H1 (cell line): ENCODE results near the gene ASS1. TPM values are rescaled to one million over a fixed set of nuclear protein-coding genes. Genes with fewer than 3 reads are reported as not detected.

ENCODE experiments used
- CTCF ChIA-PET: fragments of 300-600 bp; sonication (Branson Sonifier 250); formaldehyde crosslinking; loops from one replicate; lab custom pipeline; 2021; ENCODE audit not compliant: partially characterized antibody; lab: Charles Lee
- POLR2A ChIA-PET: fragments of 300-600 bp; sonication (Branson Sonifier 250); formaldehyde crosslinking; loops from one replicate; lab custom pipeline; 2021; ENCODE audit warnings: inconsistent platforms; ENCODE audit not compliant: partially characterized antibody; lab: Charles Lee
- DNase-seq, 2 experiments: peaks; one replicate each; pipeline versions ENCODE4 v3.0.0 to v3.0.0-alpha.2; 2010 to 2022; ENCODE audit warnings: low spot score in 2 of 2, low read depth in 1 of 2, mixed read lengths in 1 of 2
- FAIRE-seq: peaks from 2 replicates; lab custom pipeline; 2011; peaks lifted over from hg19 to GRCh38; lab: Jason Lieb, UNC
- H2AFZ ChIP-seq: 2 replicates; pipeline ENCODE4 v1.8.1; 2012; ENCODE audit warnings: low read length, inconsistent platforms
- H2AK5ac ChIP-seq: 2 replicates; pipeline ENCODE4 v1.6.1; 2013; ENCODE audit warnings: low read depth, low read length
- H2BK120ac ChIP-seq: replicated peaks from 2 replicates; pipeline ENCODE3; 2013; ENCODE audit warnings: low read depth, low read length, inconsistent platforms
- H2BK12ac ChIP-seq: 2 replicates; pipeline ENCODE4 v1.6.1; 2013; ENCODE audit warnings: low read depth, low read length
- H2BK15ac ChIP-seq: 2 replicates; pipeline ENCODE4 v1.6.1; 2013; ENCODE audit warnings: low read length
- H2BK20ac ChIP-seq: 2 replicates; pipeline ENCODE4 v1.6.1; 2013; ENCODE audit warnings: low read length
- H2BK5ac ChIP-seq: 2 replicates; pipeline ENCODE4 v1.6.1; 2013; ENCODE audit warnings: low read depth, low read length
- H3K14ac ChIP-seq: 2 replicates; pipeline ENCODE4 v1.6.1; 2013; ENCODE audit warnings: inconsistent platforms; ENCODE audit not compliant: insufficient read length
- H3K18ac ChIP-seq: 2 replicates; pipeline ENCODE4 v1.6.1; 2013; ENCODE audit warnings: low read length; ENCODE audit errors: extremely low read depth
- H3K23ac ChIP-seq: 2 replicates; pipeline ENCODE4 v1.6.1; 2013; ENCODE audit warnings: inconsistent platforms; ENCODE audit not compliant: insufficient read length
- H3K23me2 ChIP-seq: 2 replicates; pipeline ENCODE4 v1.6.1; 2013; ENCODE audit warnings: low read depth, low read length
- H3K27ac ChIP-seq: 2 replicates; pipeline ENCODE4 v1.6.1; 2011; ENCODE audit warnings: low read depth, low read length, inconsistent platforms
- H3K27me3 ChIP-seq, 4 experiments: replicated peaks in 1 of 4; 1 replicate in 1 of 4; 2 replicates in 3 of 4; pipeline versions ENCODE4 v1.6.1 to v1.8.1; 2011 to 2013; ENCODE audit warnings: low read length in 3 of 4, mild to moderate bottlenecking in 3 of 4, inconsistent platforms in 2 of 4, mixed read lengths in 2 of 4, moderate library complexity in 1 of 4; ENCODE audit not compliant: control insufficient read depth in 3 of 4, insufficient read depth in 3 of 4; ENCODE audit errors: extremely low read depth in 1 of 4
- H3K36me3 ChIP-seq, 4 experiments: 2 replicates each; pipeline versions ENCODE4 v1.6.1 to v1.8.1; 2011 to 2013; ENCODE audit warnings: mild to moderate bottlenecking in 4 of 4, low read length in 3 of 4, moderate library complexity in 2 of 4, control low read depth in 1 of 4, inconsistent platforms in 1 of 4; ENCODE audit not compliant: insufficient read depth in 4 of 4, control insufficient read depth in 2 of 4
- H3K4ac ChIP-seq: replicated peaks from 2 replicates; pipeline ENCODE3; 2013; ENCODE audit warnings: low read length, low read depth, mixed read lengths, inconsistent platforms; ENCODE audit not compliant: insufficient read length
- H3K4me1 ChIP-seq, 4 experiments: replicated peaks in 1 of 4; 1 replicate in 1 of 4; 2 replicates in 3 of 4; pipeline versions ENCODE4 v1.6.1 to v1.8.1; 2011 to 2013; ENCODE audit warnings: low read length in 3 of 4, inconsistent platforms in 2 of 4, mixed read lengths in 1 of 4; ENCODE audit not compliant: insufficient read depth in 4 of 4, control insufficient read depth in 3 of 4
- H3K4me2 ChIP-seq, 2 experiments: 2 replicates each; pipeline versions ENCODE4 v1.6.1 to v1.8.1; 2011 to 2013; ENCODE audit warnings: low read depth in 2 of 2, low read length in 2 of 2, control low read depth in 1 of 2, inconsistent platforms in 1 of 2, mild to moderate bottlenecking in 1 of 2; ENCODE audit not compliant: insufficient read depth in 1 of 2
- H3K4me3 ChIP-seq, 4 experiments: fragments of 200-600, 300-600 bp in 1 of 4; sonication (generic), shearing (Covaris generic), sonication (Bioruptor Twin) in 1 of 4; 2 replicates each; pipeline versions ENCODE4 v1.5.1 to v1.8.1; 2011 to 2016; ENCODE audit warnings: low read length in 4 of 4, low read depth in 3 of 4, control low read depth in 2 of 4, inconsistent platforms in 2 of 4, mild to moderate bottlenecking in 2 of 4, mixed read lengths in 1 of 4, moderate library complexity in 1 of 4; ENCODE audit not compliant: insufficient read depth in 2 of 4; ENCODE audit errors: extremely low read depth in 1 of 4
- H3K56ac ChIP-seq: replicated peaks from 2 replicates; pipeline ENCODE3; 2013; ENCODE audit warnings: low read depth, mild to moderate bottlenecking, mixed read lengths, low read length, inconsistent platforms; ENCODE audit not compliant: insufficient read length
- H3K79me1 ChIP-seq: 2 replicates; pipeline ENCODE4 v1.6.1; 2013; ENCODE audit warnings: low read depth, low read length, control low read depth
- H3K79me2 ChIP-seq, 2 experiments: 2 replicates each; pipeline versions ENCODE4 v1.6.1 to v1.8.1; 2012 to 2013; ENCODE audit warnings: low read length in 2 of 2, mild to moderate bottlenecking in 2 of 2, inconsistent platforms in 1 of 2; ENCODE audit not compliant: insufficient read depth in 2 of 2, control insufficient read depth in 1 of 2
- H3K9ac ChIP-seq, 4 experiments: replicated peaks in 1 of 4; 1 replicate in 1 of 4; 2 replicates in 3 of 4; pipeline versions ENCODE4 v1.6.1 to v1.8.1; 2011 to 2013; ENCODE audit warnings: low read depth in 3 of 4, low read length in 3 of 4, control low read depth in 2 of 4, mild to moderate bottlenecking in 2 of 4, moderate library complexity in 2 of 4, inconsistent platforms in 1 of 4; ENCODE audit errors: extremely low read depth in 1 of 4
- H3K9me3 ChIP-seq, 2 experiments: 2 replicates each; pipeline versions ENCODE4 v1.6.1 to v1.8.1; 2012 to 2013; ENCODE audit warnings: mild to moderate bottlenecking in 2 of 2, moderate library complexity in 2 of 2, control low read depth in 1 of 2, inconsistent platforms in 1 of 2, low read depth in 1 of 2, low read length in 1 of 2, mixed read lengths in 1 of 2; ENCODE audit not compliant: insufficient read depth in 2 of 2
- H4K20me1 ChIP-seq, 2 experiments: replicated peaks in 1 of 2; 2 replicates each; pipeline versions ENCODE3 to v1.8.1; 2011 to 2013; ENCODE audit warnings: inconsistent platforms in 2 of 2, low read length in 2 of 2, mild to moderate bottlenecking in 1 of 2; ENCODE audit not compliant: insufficient read depth in 2 of 2, control insufficient read depth in 1 of 2
- H4K5ac ChIP-seq: 2 replicates; pipeline ENCODE4 v1.6.1; 2013; ENCODE audit warnings: low read length, low read depth, mixed read lengths, inconsistent platforms; ENCODE audit not compliant: insufficient read length
- H4K8ac ChIP-seq: 2 replicates; pipeline ENCODE4 v1.8.0; 2013; ENCODE audit warnings: mild to moderate bottlenecking, moderate library complexity, low read length, inconsistent platforms; ENCODE audit not compliant: insufficient read depth; ENCODE audit errors: extremely low read depth
- H4K91ac ChIP-seq: replicated peaks from 2 replicates; pipeline ENCODE3; 2013; ENCODE audit warnings: low read length, mixed read lengths, inconsistent platforms; ENCODE audit not compliant: insufficient read length
- EGR1 ChIP-seq: IDR thresholded peaks from 2 replicates; pipeline ENCODE4 v1.6.1; 2011; ENCODE audit warnings: low read depth, low read length, borderline replicate concordance
- JUND ChIP-seq: IDR thresholded peaks from 2 replicates; pipeline ENCODE4 v1.6.1; 2011; ENCODE audit warnings: mild to moderate bottlenecking, improper control_type of control experiment, low read length
- SIN3A ChIP-seq, 2 experiments: IDR thresholded peaks in 1 of 2; conservative IDR thresholded peaks in 1 of 2; 2 replicates each; pipeline ENCODE4 v1.6.1; 2011 to 2012; ENCODE audit warnings: low read length in 2 of 2, improper control_type of control experiment in 1 of 2, low read depth in 1 of 2, mild to moderate bottlenecking in 1 of 2
- SIRT6 ChIP-seq: IDR thresholded peaks from one replicate; pipeline ENCODE4 v1.7.1; 2012; ENCODE audit warnings: low read length, inconsistent platforms
- SP2 ChIP-seq: IDR thresholded peaks from 2 replicates; pipeline ENCODE4 v1.6.1; 2012; ENCODE audit warnings: mild to moderate bottlenecking, low read length, inconsistent platforms
- SRF ChIP-seq: IDR thresholded peaks from 2 replicates; pipeline ENCODE4 v1.6.1; 2011; ENCODE audit warnings: mild to moderate bottlenecking, low read depth, low read length, moderate library complexity
- WGBS, 2 experiments: shearing (Covaris generic) in 1 of 2; methylation state at CpG; one replicate each; pipeline versions ENCODE4 v1.1.6 to v1.1.7; 2013 to 2015; ENCODE audit warnings: low lambda C conversion rate in 2 of 2, mixed read lengths in 2 of 2, inconsistent platforms in 1 of 2, low coverage in 1 of 2, missing lambda C conversion rate in 1 of 2; ENCODE audit not compliant: insufficient replicate concordance in 2 of 2, insufficient coverage in 1 of 2, insufficient read length in 1 of 2; ENCODE audit errors: extremely low coverage in 1 of 2, missing lambda C conversion rate in 1 of 2; 5-methylcytosine and 5-hydroxymethylcytosine counted together
- polyA plus RNA-seq, 7 experiments: library from polyadenylated mRNA; depleted of rRNA in 3 of 7; stranded (reverse) in 5 of 7; unstranded in 2 of 7; fragments of >200 nt in 5 of 7; fragments of 200-250 nt in 2 of 7; gene quantifications; 1 replicate in 5 of 7; 2 replicates in 1 of 7; 4 replicates in 1 of 7; pipeline versions ENCODE4 v1.2.1 to v1.2.3, GENCODE V29; 2011 to 2013; ENCODE audit warnings: missing spikeins in 2 of 7, mixed read lengths in 2 of 7
- total RNA-seq: library from RNA; stranded (reverse); fragmentation: NEBNext Ultra II Directional; extraction: Animal tissue kit (Norgen Biotek cat#: 25700); gene quantifications from 2 replicates; pipeline ENCODE4 v1.2.1, GENCODE V29; 2021

The ASS1 gene
- total and polyA plus RNA-seq, 2 of the 8 experiments (the other 6 are each of a cell fraction or from before 2014, with no cell fraction given), result 108 to 296 TPM

DNA sequence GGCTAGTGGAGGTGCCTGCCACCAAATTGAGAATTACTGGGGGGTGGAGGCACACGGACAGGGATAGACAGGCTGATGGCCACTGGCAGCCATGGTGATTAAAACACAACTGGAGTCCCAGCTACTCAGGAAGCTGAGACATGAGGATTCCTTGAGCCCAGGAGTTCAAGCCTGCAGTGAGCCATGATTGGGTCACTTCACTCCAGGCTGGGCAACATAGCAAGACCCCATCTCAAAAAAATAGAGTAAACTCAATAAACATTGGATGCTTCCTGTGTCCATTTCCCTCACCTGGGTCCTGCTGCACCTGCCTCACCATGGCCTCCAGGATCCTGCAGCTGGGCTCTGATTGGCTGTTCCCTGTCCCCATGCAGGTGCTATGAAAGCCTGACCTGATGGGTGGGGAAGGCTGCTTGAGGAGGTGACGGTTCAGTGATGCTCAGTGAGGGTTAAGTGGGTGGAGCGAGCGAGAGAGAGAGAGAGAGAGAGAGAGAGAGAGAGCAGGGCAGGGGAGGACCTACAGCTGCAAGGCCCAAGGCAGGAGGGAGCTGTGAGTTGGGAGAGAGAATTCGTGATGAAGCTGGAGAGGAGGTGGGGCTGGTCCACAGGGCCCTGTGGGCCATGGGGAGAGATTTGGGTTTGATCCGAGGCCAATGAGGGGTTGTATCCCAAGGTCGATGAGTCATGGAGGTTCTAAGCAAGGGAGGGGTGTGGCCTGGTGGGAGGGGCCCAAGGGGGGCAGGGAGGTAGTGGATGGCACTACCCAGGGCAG is 97.9 kb downstream of the ASS1 start:
- H4K20me1 ChIP-seq, result no peaks in the 10 kb centered on the region
- CTCF ChIA-PET, result interaction anchor here (0.7 to 1.7 kb wide), 6 partner anchors 10 to 84 kb away, joined by 3 to 5 read pairs (median 4); no protein-coding TSS in a partner anchor
- WGBS, 2 experiments, result 84% methylated on average over 7 of the region's 7 CpGs; no CpG with 5 or more reads in 1 of the 2 experiments
- no peak overlapping the region for H3K9ac ChIP-seq
- H2AK5ac ChIP-seq, result no peak overlapping the region
- H3K4me2 ChIP-seq, result no peak overlapping the region
- H2BK5ac ChIP-seq, result no peak overlapping the region
- H4K91ac ChIP-seq, result no peak overlapping the region
- no peaks in the 10 kb centered on the region; the same call in 1 of the 2 replicates for H3K79me1 ChIP-seq
- H3K23ac ChIP-seq, result no peak overlapping the region
- no peak overlapping the region for H3K56ac ChIP-seq
- H3K4me1 ChIP-seq, result peaks cover 0 to 15% (median 5%) of the 10 kb centered on the region in 4 experiments; a peak in 4 of 7 replicates
- H2AFZ ChIP-seq, result no peak overlapping the region
- FAIRE-seq, result no peak
- no peaks in the 10 kb centered on the region; the same call in 1 of the 2 replicates for H3K23me2 ChIP-seq
- H2BK20ac ChIP-seq, result 0 out of 2 replicates have a peak overlapping the region, but pooled peaks have one; percentile 21
- no peaks in the 10 kb centered on the region for H3K36me3 ChIP-seq
- H3K14ac ChIP-seq, result no peak overlapping the region
- no peak for DNase-seq
- H4K8ac ChIP-seq, result no peak overlapping the region; the same call in 1 of the 2 replicates
- TF ChIP-seq SRF, result no peak
- peak; percentile 78 for TF ChIP-seq JUND
- TF ChIP-seq EGR1, result no peak
- no peak for TF ChIP-seq SP2
- TF ChIP-seq SIN3A (conservative IDR thresholded peaks at IDR 0.05 in 1 of 2, IDR thresholded peaks at IDR 0.05 in 1 of 2; ENCODE audit: low read depth in 1 of 2, low read length in 2 of 2), result no peak
- no peak for TF ChIP-seq SIRT6
- TF ChIP-seq, all 59 proteins: peak for 1
- Histone ChIP-seq H3K4me3 (no peak overlapping the region), H3K9me3 (no peaks in the 10 kb centered on the region), H4K5ac (no peak overlapping the region), H3K79me2 (no peaks in the 10 kb centered on the region), H2BK12ac (no peak overlapping the region), H3K27me3 (peaks cover 0 to 4% (median 3%) of the 10 kb centered on the region in 4 experiments; a peak in 3 of 7 replicates), H2BK120ac (no peak overlapping the region), H2BK15ac (no peak overlapping the region), H3K27ac (no peak overlapping the region), H3K18ac (no peak overlapping the region), H3K4ac (no peak overlapping the region)
- POLR2A ChIA-PET, result interaction anchor here (1.2 to 1.7 kb wide), 2 partner anchors 16 to 43 kb away, joined by 3 to 5 read pairs; no protein-coding TSS in a partner anchor
